ENCODE measurements around the gene SLC44A1.

SLC44A1 gene

GRCh38 chr9:105432247-105432842 is 187.9 kb downstream of the SLC44A1 start:
- no peak for DNase-seq (ENCODE audit: low spot score)

DNA sequence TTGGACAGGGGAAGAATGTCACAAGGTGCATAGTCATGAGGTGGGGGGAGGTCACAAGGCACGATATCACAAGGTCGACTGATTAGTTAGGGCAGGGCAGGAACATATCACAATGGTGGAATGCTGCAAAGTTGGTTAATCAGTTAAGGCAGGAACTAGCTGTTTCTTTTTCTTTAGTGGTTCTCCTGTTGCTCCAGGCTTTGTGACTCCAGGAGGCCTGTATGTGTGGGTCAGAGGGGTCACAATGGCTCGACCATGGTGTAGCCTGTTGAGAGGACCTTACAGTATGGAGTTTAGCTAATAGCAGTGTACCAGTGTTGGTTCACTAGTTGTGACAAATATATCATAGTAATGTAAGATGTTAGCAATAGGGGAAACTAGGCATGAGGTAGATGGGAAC is 191.0 kb downstream of the SLC44A1 start:
- DNase-seq (ENCODE audit: low spot score): no peak

- DNase-seq (ENCODE audit: low spot score): no peak
Measured at GRCh38 chr9:105436783-105437182, 192.3 kb downstream of the SLC44A1 start.

GRCh38 chr9:105437704-105438103 is 193.3 kb downstream of the SLC44A1 start:
- DNase-seq (ENCODE audit: low spot score): no peak

DNA sequence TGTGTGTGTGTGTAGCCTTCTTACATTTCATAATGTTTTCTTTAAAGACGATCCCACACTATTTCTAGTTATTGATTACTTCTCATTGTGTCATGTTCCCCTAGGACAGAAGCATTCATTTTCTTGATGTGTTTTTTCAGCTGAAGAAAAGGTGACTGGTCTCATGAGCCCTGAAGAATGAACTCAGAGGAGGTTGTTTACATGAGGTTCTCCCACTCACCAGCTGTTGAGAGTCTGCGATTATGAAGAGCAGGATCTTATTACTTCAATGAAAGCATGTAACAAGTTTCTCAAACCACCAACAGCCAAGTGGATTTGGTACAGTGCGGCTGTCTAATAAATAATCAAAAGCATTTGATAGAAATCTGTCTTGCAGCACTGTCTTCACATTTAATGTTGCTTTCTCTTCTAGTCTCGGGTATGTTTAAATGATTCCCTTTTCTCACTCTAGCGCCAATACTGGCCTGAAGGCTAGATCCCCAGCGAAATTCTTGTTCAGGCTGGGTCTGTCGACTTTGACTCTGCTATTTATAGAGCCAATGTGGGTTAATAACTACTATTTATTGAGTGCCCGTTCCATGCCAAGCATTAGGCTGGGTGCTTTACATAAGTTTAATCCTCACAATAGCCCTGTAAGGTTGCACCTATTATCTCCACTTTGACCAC is 193.8 kb downstream of the SLC44A1 start:
- DNase-seq (ENCODE audit: low spot score): no peak

- DNase-seq (ENCODE audit: low spot score): no peak
Measured at GRCh38 chr9:105439428-105439827, 195.0 kb downstream of the SLC44A1 start.

DNA sequence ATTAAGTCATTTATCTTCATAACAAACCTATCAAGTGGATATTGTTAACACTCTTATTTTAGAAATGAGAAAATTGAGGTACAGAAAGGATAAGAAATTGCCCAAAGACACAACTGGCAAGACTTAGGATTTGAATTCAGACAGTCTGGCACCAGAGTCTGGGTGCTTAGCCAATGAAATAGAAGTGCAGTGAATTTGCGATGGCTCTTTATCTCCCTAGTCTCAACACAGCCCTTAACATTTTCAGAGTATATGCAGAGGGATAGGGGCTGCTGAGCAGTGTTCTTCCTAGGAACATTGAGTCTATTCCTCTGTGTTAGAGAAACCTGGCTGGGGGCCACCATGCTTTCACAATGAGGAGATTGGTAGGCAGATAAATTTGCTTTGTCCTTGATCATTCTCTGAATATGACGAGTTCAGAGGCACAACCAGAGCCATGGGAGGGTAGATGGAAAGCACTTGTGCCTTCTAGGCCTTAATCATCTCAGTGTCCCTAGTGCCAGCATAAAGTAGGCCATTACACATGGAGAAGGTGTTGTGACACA is 197.2 kb downstream of the SLC44A1 start:
- no peak for DNase-seq (ENCODE audit: low spot score)

GRCh38 chr9:105443121-105443520 is 198.7 kb downstream of the SLC44A1 start:
- DNase-seq (ENCODE audit: low spot score): no peak

- DNase-seq (ENCODE audit: low spot score): no peak
Measured at GRCh38 chr9:105444130-105444529, 199.7 kb downstream of the SLC44A1 start.

- DNase-seq (ENCODE audit: low spot score): no peak
Measured at GRCh38 chr9:105445203-105445881, 200.9 kb downstream of the SLC44A1 start.

GRCh38 chr9:105447386-105447813 is 202.9 kb downstream of the SLC44A1 start:
- no peak for DNase-seq (ENCODE audit: low spot score)

GRCh38 chr9:105447814-105448812 is 203.7 kb downstream of the SLC44A1 start, which contains the start of gene FSD1L:
TSS of gene FSD1L (plus strand) at chr9:105448034. CDS start at chr9:105448221, 187 bp downstream.
- DNase-seq (ENCODE audit: low spot score): peak; percentile 96

GRCh38 chr9:105449081-105449480 is 204.6 kb downstream of the SLC44A1 start:
- no peak for DNase-seq (ENCODE audit: low spot score)

DNA sequence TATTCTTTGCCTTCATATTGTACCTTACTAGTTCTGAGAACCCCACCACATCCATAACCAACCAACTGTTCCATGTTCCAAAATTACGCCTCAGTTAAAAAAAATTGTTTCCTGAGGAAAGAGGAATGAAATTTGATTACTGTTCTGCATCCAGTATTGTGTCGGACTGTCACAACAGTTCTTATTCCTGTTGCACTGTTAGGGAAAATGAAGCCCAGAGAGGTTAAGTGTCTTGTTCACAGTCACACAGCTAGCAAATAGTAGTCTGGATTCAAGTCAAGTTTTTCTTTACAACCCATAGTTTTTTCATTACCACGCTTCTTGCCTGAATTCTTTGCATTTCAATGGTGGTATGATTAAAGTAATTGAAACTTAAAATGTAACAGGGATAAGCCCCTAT is 207.7 kb downstream of the SLC44A1 start:
- DNase-seq (ENCODE audit: low spot score): no peak

GRCh38 chr9:105455836-105456475 is 211.5 kb downstream of the SLC44A1 start:
- DNase-seq (ENCODE audit: low spot score): no peak

- DNase-seq (ENCODE audit: low spot score): no peak
Measured at GRCh38 chr9:105457560-105458294, 213.3 kb downstream of the SLC44A1 start.

DNA sequence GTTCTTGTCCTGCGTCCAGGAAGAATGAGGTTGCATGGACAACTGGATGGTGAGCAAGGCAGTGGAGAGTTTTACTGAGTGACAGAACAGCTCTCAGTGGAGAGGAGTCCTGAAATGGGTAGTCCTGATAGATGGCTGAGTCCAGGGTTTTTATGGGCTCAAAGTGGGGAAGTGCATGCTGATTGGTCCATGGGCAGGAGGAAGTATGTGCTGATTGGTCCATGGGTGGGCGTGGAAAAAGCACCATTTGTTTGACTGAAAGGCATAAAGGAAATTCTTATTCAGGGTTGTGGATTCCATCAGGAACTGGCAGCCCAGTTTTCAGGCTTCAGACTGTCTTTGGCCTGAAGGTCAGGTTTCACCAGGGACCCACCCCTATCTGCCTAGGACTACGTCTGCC is 214.0 kb downstream of the SLC44A1 start:
- DNase-seq (ENCODE audit: low spot score): no peak

GRCh38 chr9:105459336-105459735 is 214.9 kb downstream of the SLC44A1 start:
- DNase-seq (ENCODE audit: low spot score): no peak

GRCh38 chr9:105466898-105467455 is 222.5 kb downstream of the SLC44A1 start:
- no peak for DNase-seq (ENCODE audit: low spot score)

DNA sequence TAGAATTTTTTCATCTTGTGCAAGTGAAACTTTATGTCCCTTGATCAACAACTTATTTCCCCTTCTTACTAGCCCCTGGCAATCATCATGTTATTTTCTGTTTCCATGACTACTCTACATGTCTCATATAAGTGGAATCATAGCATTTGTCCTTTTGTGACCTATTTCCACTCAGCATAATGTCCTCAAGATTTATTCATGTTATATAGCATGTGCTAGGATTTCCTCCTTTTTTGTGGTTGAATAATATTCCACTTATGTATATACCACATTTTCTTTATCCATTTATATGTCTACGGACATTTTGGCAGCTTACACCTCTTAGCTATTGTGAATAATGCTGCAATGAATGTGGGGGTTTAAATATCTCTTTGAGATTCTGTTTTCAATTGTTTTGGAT is 224.4 kb downstream of the SLC44A1 start:
- DNase-seq (ENCODE audit: low spot score): no peak
